GM19023 (cell line): Measurements from ENCODE around the gene ASXL3.

Experiments
- ATAC-seq: cut with Tn5 transposase; IDR thresholded peaks from one replicate; pipeline ENCODE4 v1.9.1; 2021; ENCODE audit warnings: mild to moderate bottlenecking, moderate library complexity; ENCODE audit not compliant: unreplicated experiment

The ASXL3 gene

GRCh38 chr18:33581856-33582255 is 3.8 kb downstream of the ASXL3 start:
- no peak for ATAC-seq

- ATAC-seq, result no peak
These were observed 5.9 kb downstream of the ASXL3 start for GRCh38 chr18:33583901-33584300.

GRCh38 chr18:33584548-33585430 is 6.8 kb downstream of the ASXL3 start:
- no peak for ATAC-seq

- ATAC-seq, result no peak
These were observed 7.4 kb downstream of the ASXL3 start for GRCh38 chr18:33585431-33585775.

- ATAC-seq, result no peak
These were observed 10.3 kb downstream of the ASXL3 start for GRCh38 chr18:33588361-33588760.

- no peak for ATAC-seq
These were observed 15.2 kb downstream of the ASXL3 start for GRCh38 chr18:33593261-33593660.

GRCh38 chr18:33594799-33595198 is 16.8 kb downstream of the ASXL3 start:
- no peak for ATAC-seq

GRCh38 chr18:33596178-33596854 is 18.3 kb downstream of the ASXL3 start:
- no peak for ATAC-seq

GRCh38 chr18:33600846-33601245 is 22.8 kb downstream of the ASXL3 start:
- ATAC-seq, result no peak

GRCh38 chr18:33603454-33603853 is 25.4 kb downstream of the ASXL3 start:
- no peak for ATAC-seq

GRCh38 chr18:33605250-33605649 is 27.2 kb downstream of the ASXL3 start:
- no peak for ATAC-seq

- ATAC-seq, result no peak
These were observed 28.6 kb downstream of the ASXL3 start for GRCh38 chr18:33606621-33607020.

- no peak for ATAC-seq
These were observed 33.6 kb downstream of the ASXL3 start for GRCh38 chr18:33611525-33612135.

- no peak for ATAC-seq
These were observed 34.6 kb downstream of the ASXL3 start for GRCh38 chr18:33612632-33613031.

- no peak for ATAC-seq
These were observed 38.5 kb downstream of the ASXL3 start for GRCh38 chr18:33616556-33616955.

GRCh38 chr18:33627114-33627513 is 49.1 kb downstream of the ASXL3 start:
- no peak for ATAC-seq

- no peak for ATAC-seq
These were observed 52.5 kb downstream of the ASXL3 start for GRCh38 chr18:33630476-33630875.

- ATAC-seq, result no peak
These were observed 63.1 kb downstream of the ASXL3 start for GRCh38 chr18:33641141-33641540.

- ATAC-seq, result no peak
These were observed 66.5 kb downstream of the ASXL3 start for GRCh38 chr18:33644494-33644893.

GRCh38 chr18:33647365-33647764 is 69.3 kb downstream of the ASXL3 start:
- ATAC-seq, result no peak

GRCh38 chr18:33652635-33653034 is 74.6 kb downstream of the ASXL3 start:
- ATAC-seq, result no peak

GRCh38 chr18:33653231-33653630 is 75.2 kb downstream of the ASXL3 start:
- no peak for ATAC-seq
